K562 (cell line): Measurements from ENCODE around the gene IL6R. TPM values are rescaled to one million over a fixed set of nuclear protein-coding genes. Genes with fewer than 3 reads are reported as not detected.
A peak's percentile ranks its signal among the peaks of the same experiment; 100 is the strongest.

Source experiments
- CBX8 ChIP-seq: fragments of 200-600 bp; sonication (generic); IDR thresholded peaks from 2 replicates; pipeline ENCODE4 v1.6.1; 2012; ENCODE audit warnings: borderline replicate concordance, mixed run types, low read depth, mild to moderate bottlenecking, moderate library complexity, mixed read lengths, low read length, control low read depth, inconsistent platforms; ENCODE audit not compliant: poor library complexity, severe bottlenecking; ENCODE audit errors: extremely low read depth
- CEBPB ChIP-seq: fragments of 450-650 bp; IDR thresholded peaks from 2 replicates; pipeline ENCODE4 v1.6.1; 2016; ENCODE audit warnings: missing genetic modification characterization, missing compliant biosample characterization
- CSDE1 ChIP-seq, 2 experiments: fragments of 450-650 bp; IDR thresholded peaks; 2 replicates each; pipeline ENCODE4 v1.6.1; 2016; ENCODE audit warnings: mild to moderate bottlenecking in 1 of 2
- EGR1 ChIP-seq: fragments of 450-650 bp; conservative IDR thresholded peaks from 2 replicates; pipeline ENCODE4 v1.6.1; 2017; ENCODE audit warnings: mild to moderate bottlenecking
- ESRRB ChIP-seq: fragments of 250-450 bp; sonication (Bioruptor Pico); IDR thresholded peaks from 2 replicates; pipeline ENCODE4 v1.5.0; 2020; ENCODE audit warnings: mild to moderate bottlenecking, moderate library complexity, borderline replicate concordance
- MAFG ChIP-seq: fragments of 450-650 bp; conservative IDR thresholded peaks from 2 replicates; pipeline ENCODE4 v1.6.1; 2016; ENCODE audit warnings: missing genetic modification characterization, missing compliant biosample characterization
- NELFE ChIP-seq: IDR thresholded peaks from 2 replicates; pipeline ENCODE4 v1.6.1; 2011; ENCODE audit warnings: mild to moderate bottlenecking; ENCODE audit not compliant: insufficient read depth, insufficient read length
- NONO ChIP-seq, 2 experiments: fragments of 200-400 bp in 1 of 2; fragments of 450-650 bp in 1 of 2; formaldehyde crosslinking in 1 of 2; IDR thresholded peaks; 2 replicates each; pipeline ENCODE4 v1.6.1; 2017; ENCODE audit warnings: low read depth in 2 of 2, mild to moderate bottlenecking in 2 of 2, moderate library complexity in 2 of 2, low read length in 1 of 2
- SMARCA4 ChIP-seq: fragments of 450-650 bp; IDR thresholded peaks from 2 replicates; pipeline ENCODE4 v1.6.1; 2016
- SRSF3 ChIP-seq: fragments of 200-400 bp; formaldehyde crosslinking; IDR thresholded peaks from 2 replicates; pipeline ENCODE4 v1.6.1; 2016; ENCODE audit warnings: mild to moderate bottlenecking, low read length, moderate library complexity; ENCODE audit not compliant: insufficient read depth
- U2AF1 ChIP-seq: fragments of 200-400 bp; formaldehyde crosslinking; optimal IDR thresholded peaks from 2 replicates; pipeline ENCODE3; 2017; ENCODE audit warnings: mild to moderate bottlenecking, low read depth, low read length, moderate library complexity
- ZBTB43 ChIP-seq: sonication (generic); formaldehyde crosslinking; IDR thresholded peaks from 2 replicates; pipeline ENCODE4 v1.8.0; 2023; ENCODE audit warnings: mild to moderate bottlenecking, missing genetic modification reagents
- ZFP36 ChIP-seq: fragments of 150-350 bp; IDR thresholded peaks from 2 replicates; pipeline ENCODE4 v1.6.1; 2018; ENCODE audit warnings: low read length, low read depth; ENCODE audit not compliant: partially characterized antibody
- ZNF124 ChIP-seq: sonication (generic); formaldehyde crosslinking; IDR thresholded peaks from 2 replicates; pipeline ENCODE4 v1.8.1; 2022; ENCODE audit warnings: missing genetic modification reagents
- ZNF431 ChIP-seq: sonication (generic); formaldehyde crosslinking; IDR thresholded peaks from 2 replicates; pipeline ENCODE4 v1.8.0; 2022; ENCODE audit warnings: mild to moderate bottlenecking, missing genetic modification reagents
- polyA plus RNA-seq, 8 experiments: library from polyadenylated mRNA; depleted of rRNA in 4 of 8; stranded (reverse) in 5 of 8; unstranded in 3 of 8; fragments of >200 nt; fragmentation: Nextera tagmentation in 2 of 8; fragmentation: Illumina TruSeq in 1 of 8; extraction: Ambion mirVana in 2 of 8; extraction: Trizol in 1 of 8; gene quantifications; 2 replicates each; pipeline versions ENCODE4 v1.2.1 to v1.2.3, GENCODE V29; 2011 to 2014; ENCODE audit warnings: inconsistent platforms in 1 of 8, missing spikeins in 1 of 8
- total RNA-seq, 7 experiments: library from RNA; depleted of rRNA in 6 of 7; stranded (reverse); fragments of >200 nt in 6 of 7; fragmentation: Illumina TruSeq in 2 of 7; extraction: Trizol in 2 of 7; gene quantifications; 2 replicates each; pipeline versions ENCODE4 v1.2.1 to v1.2.3, GENCODE V29; 2011 to 2021; ENCODE audit warnings: low replicate concordance in 1 of 7
- TF ChIP-seq, protein P1 (sequence below): fragments of 450-650 bp; IDR thresholded peaks from 2 replicates; pipeline ENCODE4 v1.6.1; 2016; ENCODE audit warnings: low read depth, mild to moderate bottlenecking, moderate library complexity
- TF ChIP-seq, protein P2 (sequence below): IDR thresholded peaks from 3 replicates; pipeline ENCODE4 v1.6.1; 2011; ENCODE audit warnings: borderline replicate concordance, mild to moderate bottlenecking; ENCODE audit not compliant: insufficient read length, insufficient read depth
- TF ChIP-seq, protein P3 (sequence below): fragments of 450-650 bp; formaldehyde crosslinking; IDR thresholded peaks from 2 replicates; pipeline ENCODE4 v1.4.0; 2022; ENCODE audit warnings: missing genetic modification characterization

The IL6R gene
- total and polyA plus RNA-seq, 9 of the 15 experiments (the other 6 are each of a cell fraction or from before 2014, with no cell fraction given), result 0.05 to 1.1 (median 0.11) TPM; not detected in 2

DNA sequence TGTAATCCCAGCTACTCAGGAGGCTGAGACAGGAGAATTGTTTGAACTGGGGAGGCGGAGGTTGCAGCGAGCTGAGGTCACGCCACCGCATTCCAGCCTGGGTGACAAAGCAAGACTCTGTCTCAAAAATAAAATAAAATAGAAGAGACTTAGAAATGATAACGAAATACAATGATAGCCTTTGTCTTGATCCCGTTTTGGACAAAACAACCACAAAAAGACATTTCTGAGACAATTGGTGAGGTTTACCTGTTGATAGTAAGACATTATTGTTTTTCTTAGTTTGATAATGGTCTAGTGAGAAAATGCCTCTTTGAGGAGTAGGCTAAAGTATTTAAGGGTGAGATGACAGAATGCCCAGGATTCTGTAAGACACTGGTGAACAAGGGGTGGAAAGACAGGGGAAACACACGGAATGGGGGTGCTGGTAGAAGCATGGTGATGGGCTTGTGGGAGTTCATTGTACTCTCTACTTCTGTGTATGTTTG lies 109.0 kb downstream of the IL6R start (continued):
- TF ChIP-seq, protein P1, sequence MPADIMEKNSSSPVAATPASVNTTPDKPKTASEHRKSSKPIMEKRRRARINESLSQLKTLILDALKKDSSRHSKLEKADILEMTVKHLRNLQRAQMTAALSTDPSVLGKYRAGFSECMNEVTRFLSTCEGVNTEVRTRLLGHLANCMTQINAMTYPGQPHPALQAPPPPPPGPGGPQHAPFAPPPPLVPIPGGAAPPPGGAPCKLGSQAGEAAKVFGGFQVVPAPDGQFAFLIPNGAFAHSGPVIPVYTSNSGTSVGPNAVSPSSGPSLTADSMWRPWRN, result no peak
- TF ChIP-seq ZNF431 (CRISPR knock-in tag), result no peak
- no peak for TF ChIP-seq SRSF3
- TF ChIP-seq ESRRB (CRISPR knock-in tag), result no peak
- TF ChIP-seq EGR1, result no peak
- no peak for TF ChIP-seq CSDE1 (IDR thresholded peaks at IDR 0.05)
- no peak for TF ChIP-seq CEBPB (tag)
- no peak for TF ChIP-seq NONO (IDR thresholded peaks at IDR 0.05; ENCODE audit: low read depth in 2 of 2, low read length in 1 of 2)
- no peak for TF ChIP-seq SMARCA4
- no peak for TF ChIP-seq U2AF1
- TF ChIP-seq NELFE, result no peak
- peak; percentile 61 for TF ChIP-seq ZFP36
- TF ChIP-seq, protein P2, sequence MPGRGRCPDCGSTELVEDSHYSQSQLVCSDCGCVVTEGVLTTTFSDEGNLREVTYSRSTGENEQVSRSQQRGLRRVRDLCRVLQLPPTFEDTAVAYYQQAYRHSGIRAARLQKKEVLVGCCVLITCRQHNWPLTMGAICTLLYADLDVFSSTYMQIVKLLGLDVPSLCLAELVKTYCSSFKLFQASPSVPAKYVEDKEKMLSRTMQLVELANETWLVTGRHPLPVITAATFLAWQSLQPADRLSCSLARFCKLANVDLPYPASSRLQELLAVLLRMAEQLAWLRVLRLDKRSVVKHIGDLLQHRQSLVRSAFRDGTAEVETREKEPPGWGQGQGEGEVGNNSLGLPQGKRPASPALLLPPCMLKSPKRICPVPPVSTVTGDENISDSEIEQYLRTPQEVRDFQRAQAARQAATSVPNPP, result no peak
- no peak for TF ChIP-seq ZBTB43 (CRISPR knock-in tag)
- TF ChIP-seq MAFG (tag), result 0 out of 2 replicates have a peak, but pooled peaks have one; percentile 14
- TF ChIP-seq ZNF124 (CRISPR knock-in tag), result no peak
- TF ChIP-seq, protein P3, sequence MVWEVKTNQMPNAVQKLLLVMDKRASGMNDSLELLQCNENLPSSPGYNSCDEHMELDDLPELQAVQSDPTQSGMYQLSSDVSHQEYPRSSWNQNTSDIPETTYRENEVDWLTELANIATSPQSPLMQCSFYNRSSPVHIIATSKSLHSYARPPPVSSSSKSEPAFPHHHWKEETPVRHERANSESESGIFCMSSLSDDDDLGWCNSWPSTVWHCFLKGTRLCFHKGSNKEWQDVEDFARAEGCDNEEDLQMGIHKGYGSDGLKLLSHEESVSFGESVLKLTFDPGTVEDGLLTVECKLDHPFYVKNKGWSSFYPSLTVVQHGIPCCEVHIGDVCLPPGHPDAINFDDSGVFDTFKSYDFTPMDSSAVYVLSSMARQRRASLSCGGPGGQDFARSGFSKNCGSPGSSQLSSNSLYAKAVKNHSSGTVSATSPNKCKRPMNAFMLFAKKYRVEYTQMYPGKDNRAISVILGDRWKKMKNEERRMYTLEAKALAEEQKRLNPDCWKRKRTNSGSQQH (CRISPR knock-in tag), result no peak
- peak; percentile 94 for TF ChIP-seq CBX8
